Measurements from ENCODE around the gene MICALL2.

MICALL2 gene

DNA sequence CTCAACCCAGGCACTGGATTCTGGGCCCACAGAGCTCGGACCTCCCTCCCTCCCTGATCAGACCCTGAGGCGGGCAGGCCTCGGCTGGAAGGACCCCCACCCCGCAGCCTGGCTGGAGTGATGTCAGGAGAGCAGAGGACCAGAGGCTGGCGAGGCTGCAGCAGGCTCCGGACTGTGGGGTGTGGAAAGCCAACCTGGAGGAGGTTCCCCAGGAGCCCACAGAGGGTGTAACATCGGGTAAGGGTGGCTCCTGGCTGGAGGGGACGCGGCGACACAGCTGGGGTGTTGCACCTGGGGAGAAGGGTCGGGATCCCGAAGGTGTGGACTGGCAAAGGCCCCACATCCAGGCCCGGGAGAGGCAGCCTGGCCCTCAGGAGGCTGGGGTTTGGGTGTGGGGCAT is 8.9 kb upstream of the MICALL2 start:
- no peak for DNase-seq (ENCODE audit: low spot score)

DNA sequence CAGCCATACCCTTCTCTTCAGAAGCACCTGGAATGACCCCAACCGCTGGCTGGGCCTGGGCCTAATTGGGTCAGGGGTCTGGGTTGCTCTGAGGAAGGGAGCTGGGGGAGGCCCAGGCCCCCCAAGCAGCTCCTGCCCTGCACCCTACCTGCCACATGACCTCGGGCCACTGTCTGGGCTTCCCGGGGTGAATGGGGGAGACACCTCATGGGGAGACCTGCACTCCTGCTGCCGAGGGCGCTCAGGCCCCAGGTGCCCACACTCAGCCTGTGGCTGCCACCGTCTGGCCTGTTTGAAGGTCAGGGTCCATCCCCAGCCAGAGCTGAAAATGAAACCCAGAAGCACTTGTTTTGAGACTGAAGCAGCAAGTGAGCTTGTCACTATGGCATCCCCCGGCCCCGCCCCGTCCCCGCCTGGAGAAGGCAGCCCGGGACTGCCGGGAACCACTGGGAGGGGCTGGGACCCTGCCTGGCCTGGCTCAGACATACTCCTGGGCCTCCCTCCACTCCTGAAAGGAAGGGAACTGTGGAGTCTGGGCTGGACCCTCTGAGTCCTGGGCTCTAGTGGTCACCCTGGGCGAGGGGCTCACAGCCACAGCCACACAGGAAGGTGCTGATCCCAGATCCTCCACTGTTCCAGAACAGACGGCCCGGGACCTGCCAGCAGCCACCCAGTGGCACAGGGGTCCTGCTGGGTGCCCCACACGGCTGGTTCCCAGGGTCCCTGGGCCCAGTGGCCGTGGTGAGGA is 7.4 kb upstream of the MICALL2 start:
- DNase-seq (ENCODE audit: low spot score), result peak; percentile 89

DNA sequence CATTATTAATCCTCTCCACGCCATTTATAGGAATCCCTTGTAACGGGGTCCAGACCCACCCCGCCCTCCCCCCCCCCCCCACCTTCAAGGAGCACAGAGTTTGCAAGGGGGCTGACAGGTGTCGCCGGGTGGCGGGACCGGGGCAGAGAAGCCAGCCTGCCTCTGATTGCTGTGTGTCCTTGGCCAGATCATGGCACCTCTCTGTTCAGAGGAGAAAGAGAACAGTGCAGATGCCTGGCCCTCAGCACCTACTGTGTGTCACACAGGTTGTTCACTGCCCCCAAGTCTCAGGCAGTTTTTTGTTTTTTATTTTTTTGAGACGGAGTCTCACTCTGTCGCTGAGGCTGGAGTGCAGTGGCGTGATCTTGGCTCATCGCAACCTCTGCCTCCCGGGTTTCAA is 5.4 kb upstream of the MICALL2 start:
- DNase-seq (ENCODE audit: low spot score), result no peak

DNA sequence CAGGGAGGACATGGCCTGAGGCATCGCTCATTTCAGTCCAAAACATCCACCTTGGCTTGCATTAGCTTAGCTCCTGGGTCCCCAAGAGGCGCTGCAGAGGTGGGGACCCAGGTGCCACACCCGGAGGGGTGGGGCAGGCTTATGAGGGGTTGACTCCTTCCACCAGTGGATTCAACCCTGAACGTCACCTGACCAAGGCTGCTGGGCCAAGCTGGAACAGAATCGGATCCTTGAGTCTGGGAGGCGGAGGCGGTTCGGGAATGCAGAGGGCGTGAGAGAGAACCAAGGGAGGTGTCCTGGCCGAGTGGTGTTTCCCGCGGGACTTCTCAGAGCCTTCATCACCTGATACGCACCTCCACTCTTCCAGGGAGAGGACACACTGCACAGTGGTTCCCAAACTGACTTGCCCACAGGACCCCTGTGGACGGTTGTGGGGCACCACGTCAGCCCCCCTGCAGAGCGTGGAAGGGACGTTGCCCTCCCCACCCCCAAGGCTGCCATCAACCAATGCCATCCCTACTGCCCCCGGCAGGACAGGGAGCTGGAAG is 4.5 kb upstream of the MICALL2 start:
- DNase-seq (ENCODE audit: low spot score), result no peak

DNA sequence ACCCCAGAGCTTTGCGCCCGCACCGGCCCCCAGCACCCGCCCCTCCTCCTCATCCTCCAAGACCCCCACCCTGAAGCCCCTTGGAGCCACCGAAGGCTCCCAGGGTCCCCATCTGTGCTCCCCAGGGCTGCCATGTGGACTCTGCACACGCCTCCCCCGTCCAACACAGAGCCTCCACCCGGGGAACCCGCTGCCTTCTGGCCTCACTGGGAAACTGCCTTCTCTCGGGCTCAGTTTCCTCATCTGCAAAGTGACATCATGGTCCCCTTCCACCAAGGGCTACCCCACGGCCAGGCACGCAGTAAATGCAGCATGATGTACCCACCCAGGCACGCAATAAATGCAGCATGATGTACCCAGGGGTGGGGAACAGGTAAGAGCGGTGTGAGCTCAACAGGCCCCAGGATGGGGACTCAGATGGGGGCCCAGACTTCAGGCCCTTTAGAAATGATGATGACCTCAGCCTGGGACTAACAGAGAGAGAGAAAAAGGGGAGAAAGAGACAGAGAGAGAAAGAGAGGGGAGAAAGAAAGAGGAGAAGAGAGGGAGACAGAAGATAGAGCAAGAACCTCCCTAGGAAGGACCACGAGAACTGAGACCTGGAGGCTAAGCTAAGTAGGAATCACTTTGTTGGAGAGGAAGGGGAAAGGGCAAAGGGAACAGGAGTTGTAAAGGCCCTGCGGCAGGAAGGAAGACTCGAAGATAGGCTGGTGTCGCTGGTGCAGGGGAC is 2.5 kb upstream of the MICALL2 start:
- DNase-seq (ENCODE audit: low spot score), result no peak

DNA sequence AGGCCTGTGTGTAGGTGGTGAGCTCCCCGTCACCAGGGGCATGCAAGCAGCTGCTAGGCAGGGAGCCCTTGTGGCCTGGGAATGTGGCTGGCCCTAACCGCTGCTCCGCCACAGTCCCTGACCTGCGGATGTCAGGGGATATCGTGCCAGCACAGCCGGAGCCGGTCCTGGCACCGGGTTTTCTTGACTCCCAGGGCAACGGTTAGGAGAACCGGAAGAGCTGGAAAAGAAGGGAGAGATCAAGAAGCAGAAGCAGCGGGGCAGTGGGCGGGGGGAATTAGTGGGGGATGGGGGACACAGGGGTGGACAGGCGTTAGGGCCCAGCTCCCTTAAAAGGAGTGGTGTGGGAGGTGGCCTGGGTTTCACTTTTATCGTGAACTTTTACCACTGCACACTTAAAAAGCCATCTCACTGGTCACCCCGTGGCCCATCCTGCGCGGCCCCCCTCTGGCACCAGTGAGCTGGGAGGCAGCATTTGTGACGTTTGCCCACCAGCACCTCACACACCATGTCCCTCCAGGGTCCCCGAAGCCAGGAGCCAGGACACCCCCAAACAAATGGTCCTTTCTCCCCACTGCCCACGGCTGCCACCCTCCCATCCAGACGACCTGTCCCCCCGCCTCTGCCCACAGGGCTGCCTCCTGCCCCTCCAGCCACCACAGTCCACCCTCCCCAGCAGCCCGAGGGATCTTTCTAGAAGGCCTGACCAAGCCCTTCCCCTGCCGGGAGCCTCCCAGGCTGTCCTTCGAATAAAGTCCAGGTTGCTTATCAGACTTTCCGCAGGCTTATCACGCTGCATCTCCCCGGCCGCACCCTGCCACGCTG is 1.8 kb upstream of the MICALL2 start:
- peak; percentile 80 for DNase-seq (ENCODE audit: low spot score)

DNA sequence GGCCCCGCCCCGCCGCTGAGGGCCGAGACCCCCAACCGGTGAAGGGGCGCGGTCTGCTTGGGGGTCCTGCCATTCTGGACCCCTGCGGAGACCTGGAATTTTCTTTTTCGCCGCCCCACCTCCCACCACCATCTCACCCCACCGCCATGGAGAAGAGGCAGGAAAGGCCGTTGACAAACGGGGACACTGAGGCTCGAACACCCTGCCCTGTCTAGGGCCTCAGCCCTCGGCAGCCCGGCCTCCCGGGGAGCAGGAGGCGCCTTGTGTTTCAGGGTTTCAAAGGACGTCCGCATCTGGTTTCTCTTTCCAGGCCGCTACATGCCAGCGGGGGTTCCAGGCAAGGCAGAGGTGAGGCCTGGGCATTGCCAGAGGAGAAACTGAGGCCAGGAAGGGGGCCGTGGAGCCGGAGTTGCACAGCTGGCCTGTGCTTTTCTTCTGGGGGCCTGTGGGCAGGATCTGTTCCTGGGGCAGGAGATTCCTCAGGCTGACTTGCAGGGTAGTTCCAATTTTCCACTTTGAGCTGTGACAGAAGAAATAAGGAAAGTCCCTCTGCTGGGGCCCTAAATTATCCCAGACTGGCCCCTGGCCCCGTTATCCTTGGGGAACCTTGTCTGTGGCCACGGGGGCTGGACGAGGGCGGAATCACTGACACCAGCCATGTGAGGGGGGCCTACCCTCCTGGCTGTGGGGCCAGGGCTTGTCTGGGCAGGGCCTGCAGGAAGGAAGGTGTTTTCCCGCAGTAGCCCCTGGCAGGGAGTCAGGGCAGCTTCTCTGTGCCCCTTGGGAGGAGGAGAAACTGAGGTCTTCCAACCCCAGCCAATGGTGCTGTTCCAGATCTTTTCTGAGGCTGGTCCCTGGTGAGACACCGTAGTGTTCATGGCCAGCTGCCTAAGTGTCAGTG is 900 bp upstream of the MICALL2 start:
- DNase-seq (ENCODE audit: low spot score), result no peak

DNA sequence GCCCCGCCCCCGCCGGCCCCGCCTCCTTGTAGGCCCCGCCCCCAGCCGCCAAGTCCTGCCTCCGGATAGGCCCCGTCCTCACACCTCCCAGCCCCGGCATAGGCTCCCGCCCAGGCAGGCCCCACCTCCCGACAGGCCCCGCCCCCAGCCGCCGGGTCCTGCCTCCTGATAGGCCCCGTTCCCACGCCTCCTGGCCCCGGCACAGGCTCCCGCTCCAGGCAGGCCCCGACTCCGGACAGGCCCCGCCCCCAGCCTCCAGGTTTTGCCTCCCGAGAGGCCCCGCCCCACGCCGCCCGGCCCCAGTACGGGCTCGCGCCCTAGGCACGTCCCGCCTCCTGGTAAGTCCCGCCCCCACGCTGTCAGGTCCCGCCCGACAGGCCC is 232 bp upstream of the MICALL2 start:
- DNase-seq (ENCODE audit: low spot score), result peak; percentile 100

DNA sequence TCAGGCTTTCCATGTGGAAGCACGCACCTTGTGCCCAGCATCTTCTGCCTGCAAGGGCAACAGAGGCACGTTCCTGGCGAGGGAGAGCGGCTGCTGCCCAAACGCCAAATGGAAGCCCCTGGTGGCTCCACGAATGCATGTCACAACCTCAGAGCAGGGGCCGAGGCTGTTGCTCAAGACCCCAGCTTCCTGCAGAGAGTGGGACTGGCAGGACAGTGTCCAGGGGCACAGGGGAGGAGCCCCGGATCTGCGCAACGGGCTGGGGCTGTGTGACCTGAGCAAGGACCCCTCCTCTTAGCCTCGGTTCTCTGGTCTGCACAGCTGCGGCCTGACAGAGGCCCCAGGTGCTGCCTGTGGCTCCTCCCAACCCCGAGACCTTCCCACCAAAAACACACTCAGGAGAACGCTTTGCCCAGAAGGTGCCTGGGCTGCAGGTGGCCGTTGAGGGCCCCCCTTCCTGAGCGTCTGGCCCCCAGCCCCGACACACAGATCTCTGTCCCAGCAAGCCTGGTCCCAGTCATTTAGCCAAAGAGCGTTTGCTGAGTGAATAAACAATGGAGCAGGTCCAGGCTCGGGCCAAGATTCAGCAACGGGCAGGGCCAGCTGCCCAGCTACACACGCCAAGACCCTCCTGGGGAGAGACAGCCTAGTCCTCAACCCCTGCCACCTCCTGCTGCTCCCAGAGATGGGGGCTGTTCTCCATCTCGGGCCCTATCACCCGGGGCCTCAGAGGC is 1.2 kb downstream of the MICALL2 start:
- peak; percentile 34 for DNase-seq (ENCODE audit: low spot score)

DNA sequence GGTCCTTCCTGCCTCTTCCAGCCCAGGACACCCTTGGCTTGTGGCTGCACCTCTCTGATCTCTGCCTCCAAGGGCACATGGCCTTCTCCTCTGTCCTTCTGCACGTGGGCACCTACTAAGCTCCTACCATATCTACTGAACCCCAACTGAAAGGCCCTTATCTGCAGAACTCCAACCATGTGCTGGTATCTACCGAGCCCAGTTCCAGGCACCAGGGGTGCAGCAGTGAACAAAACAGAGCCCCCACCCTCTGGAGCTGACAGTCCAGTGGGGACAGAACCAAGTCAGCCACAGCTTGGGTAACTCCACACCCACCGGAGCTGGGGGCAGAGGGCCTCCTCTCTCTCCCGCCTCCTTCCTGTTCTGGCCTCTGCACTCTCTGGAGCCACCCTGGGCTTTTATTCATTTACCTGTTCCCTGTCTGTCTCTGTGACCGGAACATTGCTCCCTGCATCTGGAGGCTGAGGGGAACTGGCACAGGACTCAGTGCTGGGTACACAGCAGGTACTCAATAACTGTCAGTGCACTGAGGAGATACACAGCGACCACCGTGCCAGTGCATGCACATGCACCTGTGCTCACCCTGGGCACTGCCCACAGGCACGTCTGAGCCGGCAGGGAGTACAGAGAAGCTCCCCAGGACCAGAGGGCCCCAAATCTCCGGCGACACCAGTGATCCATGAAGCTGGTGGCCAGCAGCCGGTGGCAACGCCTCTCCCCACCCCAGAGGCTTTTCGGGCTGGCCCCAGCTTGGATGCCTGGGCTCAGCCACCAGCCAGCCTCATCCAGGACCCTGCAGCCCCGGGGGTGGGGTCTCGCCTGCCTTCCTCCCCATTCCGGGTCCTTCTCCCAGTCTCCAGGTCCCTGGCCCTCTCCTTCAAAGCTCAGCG is 2.0 kb downstream of the MICALL2 start:
- no peak for DNase-seq (ENCODE audit: low spot score)

DNA sequence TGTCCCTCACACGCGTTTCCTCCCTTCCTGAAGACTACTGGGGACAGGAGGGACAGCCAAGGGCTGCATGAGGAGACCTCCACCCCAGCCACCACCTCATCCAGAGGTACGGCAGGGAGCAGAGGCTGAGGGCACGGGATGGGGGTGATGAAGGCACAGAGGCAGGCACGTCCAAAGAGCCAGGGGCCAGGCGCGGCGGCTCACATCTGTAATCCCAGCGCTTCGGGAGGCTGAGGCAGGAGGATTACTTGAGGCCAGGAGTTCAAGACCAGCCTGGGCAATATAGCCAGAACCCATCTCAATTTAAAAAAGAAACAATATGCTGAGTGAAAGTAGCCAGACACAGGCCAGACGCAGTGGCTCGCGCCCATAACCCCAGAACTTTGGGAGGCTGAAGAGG is 3.3 kb downstream of the MICALL2 start:
- no peak for DNase-seq (ENCODE audit: low spot score)

DNA sequence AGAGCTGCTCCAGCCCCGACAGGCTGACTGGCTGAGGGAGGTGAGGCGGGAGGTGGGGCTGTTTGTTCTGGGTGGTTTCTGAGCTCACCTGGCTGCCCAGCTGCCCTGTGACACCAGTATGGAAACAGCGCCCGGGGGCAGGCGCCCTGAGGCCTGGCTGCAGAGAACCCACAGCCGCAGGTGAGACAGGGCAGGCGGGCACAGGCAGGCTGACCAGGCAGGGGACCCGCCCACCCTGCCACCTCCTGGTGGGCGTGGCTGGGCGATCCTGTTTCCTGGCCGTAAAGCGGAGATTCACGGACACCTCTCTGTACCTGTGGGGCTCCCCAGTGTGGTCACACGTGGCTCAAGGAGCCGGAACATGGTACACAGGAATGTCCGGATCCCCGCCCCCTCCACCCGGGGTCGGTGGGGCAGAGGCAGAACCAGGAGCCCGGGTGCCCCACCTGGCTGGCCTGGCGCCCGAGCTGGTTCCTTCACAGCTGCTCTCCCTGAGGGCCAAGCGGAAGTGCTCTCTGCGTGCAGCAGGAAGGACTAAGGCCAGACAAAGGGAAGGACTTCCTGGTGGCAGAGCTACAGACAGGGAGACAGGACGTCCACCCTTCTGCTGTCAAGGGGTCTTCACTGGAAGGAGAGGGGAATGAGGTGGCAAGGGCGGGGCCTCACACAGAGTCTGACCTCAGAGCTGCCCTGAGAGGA is 3.9 kb downstream of the MICALL2 start:
- DNase-seq (ENCODE audit: low spot score), result no peak

DNA sequence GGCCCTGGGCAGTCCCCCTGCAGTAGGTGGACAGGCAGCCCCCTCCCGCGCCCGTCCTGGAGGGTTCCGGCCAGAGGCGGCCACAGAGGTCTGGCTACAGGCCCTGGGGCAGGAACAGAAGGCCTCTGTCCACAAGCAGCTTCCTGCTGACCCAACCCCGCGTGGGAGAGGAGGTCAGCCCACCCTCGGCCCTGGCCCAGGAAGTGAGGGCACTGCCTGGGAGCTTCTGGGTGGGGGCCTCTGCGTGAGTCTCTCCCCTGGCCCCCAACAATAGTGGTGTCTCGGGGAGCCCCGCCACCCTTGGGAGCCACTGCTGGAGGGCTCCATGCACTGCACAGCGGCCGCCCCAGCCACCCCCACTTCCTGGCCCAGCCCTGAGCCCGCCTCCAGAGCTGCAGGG is 4.7 kb downstream of the MICALL2 start:
- no peak for DNase-seq (ENCODE audit: low spot score)

DNA sequence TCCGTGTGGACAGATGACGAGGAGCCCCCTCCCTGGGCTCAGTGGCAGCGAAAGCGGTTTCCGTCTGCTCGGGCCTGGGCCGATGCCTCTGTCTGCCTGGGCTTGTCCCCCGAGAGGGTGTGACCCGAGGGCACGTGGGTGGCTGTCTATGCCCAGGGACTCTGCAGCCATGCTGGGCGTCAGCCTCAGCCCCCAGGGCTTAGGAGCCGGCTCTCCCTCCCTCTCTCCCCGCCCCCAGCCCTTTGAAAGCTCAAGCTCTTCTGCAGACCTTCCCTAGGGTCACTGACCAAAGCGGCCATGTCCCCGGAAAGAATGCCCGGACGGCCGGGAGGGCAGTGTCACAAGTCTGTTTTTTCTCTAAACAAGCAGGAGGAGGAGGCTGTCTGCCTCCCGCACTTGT is 7.1 kb downstream of the MICALL2 start:
- no peak for DNase-seq (ENCODE audit: low spot score)

DNA sequence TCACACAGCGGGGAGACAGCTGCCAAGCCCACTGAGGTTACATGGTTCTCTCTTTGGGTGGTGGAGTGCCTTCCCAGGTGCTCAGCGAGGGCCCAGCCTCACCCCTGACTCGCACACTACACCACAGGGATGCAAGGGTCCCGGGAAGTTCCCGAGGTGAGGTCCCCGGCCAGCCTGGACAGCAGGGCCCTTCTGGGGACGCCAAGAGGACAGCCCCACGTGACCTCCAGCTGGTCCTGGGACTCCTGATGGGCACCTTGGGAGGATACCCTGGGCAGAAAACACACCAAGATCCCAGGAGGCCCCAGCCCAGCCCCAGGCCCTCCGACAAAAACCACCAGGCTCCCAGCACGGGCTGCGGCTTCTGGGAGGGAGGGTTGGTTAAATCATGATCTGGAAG is 8.3 kb downstream of the MICALL2 start:
- no peak for DNase-seq (ENCODE audit: low spot score)

DNA sequence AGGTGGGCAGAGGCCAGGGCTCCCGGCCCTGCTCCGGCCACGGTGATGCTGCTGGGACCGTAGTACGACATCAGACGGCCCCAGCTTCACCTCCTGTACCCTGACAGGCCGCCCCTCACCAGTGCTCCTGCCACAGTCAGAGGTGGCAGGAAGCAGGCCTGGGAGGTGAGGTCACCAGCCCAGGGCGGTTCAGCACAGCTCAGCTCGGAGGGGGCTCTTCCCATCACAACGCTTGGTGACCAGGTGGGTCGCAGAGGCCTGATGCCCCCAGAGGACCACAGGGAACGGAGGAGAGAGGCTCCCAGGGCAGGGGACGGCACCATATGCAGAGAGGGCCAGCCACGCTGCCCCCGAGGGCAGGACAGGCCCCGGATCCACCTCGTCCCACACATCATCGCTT is 8.8 kb downstream of the MICALL2 start:
- no peak for DNase-seq (ENCODE audit: low spot score)

DNA sequence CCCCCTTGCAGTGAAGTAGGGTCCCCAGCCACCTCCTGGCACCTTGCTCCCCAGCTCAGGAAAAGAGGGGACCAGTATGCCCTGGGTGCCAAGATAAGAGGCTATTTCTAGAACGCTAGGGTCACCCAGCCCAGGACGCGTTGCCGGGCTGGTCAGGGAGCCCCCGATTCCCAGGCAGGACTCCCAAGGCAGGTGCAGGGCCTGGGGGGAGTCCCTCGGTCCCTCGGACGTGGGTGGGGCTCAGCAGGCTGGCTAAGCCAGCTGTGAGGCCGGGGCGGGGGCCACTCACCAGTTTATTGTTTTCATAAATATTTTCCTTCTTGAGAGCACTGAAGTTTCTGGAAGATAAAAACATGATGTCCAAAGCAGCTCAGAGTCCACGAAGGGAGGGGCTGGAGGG is 9.3 kb downstream of the MICALL2 start:
- no peak for DNase-seq (ENCODE audit: low spot score)

DNA sequence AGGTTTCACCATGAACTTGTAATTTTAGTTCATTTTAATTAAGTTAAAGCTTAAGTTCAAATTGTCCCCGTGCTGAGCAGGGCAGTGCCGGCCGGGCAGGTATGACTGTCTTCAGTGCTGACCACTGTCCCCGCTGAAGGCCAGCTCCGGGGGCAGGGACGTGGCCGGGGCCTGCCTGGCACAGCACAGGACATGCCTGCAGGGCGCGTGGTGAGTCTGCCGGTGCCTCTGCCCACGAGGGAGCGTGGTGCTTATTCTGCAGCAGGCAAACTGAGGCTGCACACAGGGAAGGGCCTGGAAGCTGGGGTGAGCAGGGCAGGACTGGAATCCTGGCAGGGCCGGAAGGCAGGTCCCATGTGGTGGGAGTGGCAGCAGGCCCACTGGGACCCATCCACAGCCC is 9.8 kb downstream of the MICALL2 start:
- no peak for DNase-seq (ENCODE audit: low spot score)

DNA sequence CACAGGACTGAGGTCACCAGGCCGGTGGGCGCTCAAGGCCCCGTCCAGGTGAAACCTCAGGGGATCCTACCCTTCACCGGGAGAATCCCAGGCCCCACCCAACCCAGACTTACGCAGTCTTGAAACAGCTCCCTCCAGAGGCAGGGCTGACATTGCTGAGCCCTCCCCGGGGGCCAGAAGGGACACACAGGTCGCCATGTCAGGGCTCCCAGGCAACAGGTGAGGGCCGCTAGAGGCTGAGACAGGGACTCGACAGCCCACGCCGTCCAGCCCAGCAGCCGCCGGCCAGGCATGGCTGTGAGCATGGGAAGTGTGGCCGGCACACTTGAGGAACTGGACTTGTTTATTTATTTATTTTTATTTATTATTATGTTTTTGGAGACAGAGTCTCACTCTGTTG is 10.3 kb downstream of the MICALL2 start:
- no peak for DNase-seq (ENCODE audit: low spot score)
